ENCODE measurements around the gene GPS1. TPM values are rescaled to one million over a fixed set of nuclear protein-coding genes. Genes with fewer than 3 reads are reported as not detected.

The GPS1 gene
- polyA plus RNA-seq, 1 of the 3 experiments (the other 2 are of a cell fraction) = 264 TPM

DNA sequence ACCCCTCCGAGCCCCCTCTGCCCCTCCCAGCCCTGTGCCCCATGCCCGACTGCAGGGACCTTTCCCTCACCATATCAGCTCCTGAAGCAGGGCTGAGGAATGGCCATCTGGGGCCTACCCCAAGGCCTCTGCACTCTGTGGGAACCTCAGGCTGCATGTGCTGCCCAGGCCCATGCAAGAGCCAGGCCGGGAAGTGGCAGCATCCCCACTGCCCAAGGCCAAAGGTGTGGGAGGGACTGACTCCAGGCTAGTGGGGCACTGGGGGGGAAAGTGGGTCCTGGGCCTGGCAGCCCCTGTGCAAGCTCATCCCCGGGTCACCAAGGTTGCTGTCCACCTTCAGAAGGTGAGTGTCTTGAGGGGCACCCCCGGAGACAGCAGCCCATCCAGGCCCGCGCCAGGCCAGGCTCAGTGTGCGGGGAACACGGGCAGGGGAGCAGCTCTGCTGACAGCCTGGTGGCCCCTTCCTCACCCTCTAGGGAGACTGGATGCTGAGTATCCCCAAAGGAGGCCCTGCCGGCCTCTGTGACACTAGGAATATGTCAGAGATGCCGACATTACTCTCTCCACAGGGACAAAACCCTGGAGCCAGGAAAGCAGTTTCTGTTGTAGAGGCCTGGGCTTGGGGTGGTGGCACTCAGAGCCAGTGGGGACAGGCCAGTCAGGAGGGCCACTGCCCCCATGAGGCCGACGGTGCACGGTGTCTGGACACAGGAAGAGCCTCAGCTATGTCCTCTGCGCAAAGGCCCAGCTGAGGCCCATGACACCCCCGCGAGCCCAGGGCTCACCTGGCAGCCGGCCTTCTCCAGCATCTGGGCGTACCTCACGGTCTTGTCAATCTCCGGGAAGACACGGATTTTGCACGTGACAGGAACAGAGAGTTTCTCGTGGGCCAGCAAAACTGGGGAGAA, 10.6 kb downstream of the GPS1 start:
- peaks cover 32% of the 10 kb centered on the region for H3F3A ChIP-seq (replicated peaks; ENCODE audit: insufficient read depth)
- ChIA-PET CTCF (interaction anchor here (1.4 to 8.0 kb wide), 3 partner anchors 20 to 32 kb away, joined by 3 to 47 read pairs (median 27); partner anchors contain the start of genes DCXR and RAC3), POLR2A (interaction anchor here (0.8 kb wide), 1 partner anchor 10 kb away, joined by 3 read pairs; no protein-coding TSS in a partner anchor)
- no peak overlapping the region for H3K27ac ChIP-seq (ENCODE audit: low read depth in 2 of 2, low read length in 1 of 2)
- TF ChIP-seq FOXJ3 (CRISPR knock-in tag; IDR thresholded peaks at IDR 0.05) = no peak
- TF ChIP-seq, protein P1, sequence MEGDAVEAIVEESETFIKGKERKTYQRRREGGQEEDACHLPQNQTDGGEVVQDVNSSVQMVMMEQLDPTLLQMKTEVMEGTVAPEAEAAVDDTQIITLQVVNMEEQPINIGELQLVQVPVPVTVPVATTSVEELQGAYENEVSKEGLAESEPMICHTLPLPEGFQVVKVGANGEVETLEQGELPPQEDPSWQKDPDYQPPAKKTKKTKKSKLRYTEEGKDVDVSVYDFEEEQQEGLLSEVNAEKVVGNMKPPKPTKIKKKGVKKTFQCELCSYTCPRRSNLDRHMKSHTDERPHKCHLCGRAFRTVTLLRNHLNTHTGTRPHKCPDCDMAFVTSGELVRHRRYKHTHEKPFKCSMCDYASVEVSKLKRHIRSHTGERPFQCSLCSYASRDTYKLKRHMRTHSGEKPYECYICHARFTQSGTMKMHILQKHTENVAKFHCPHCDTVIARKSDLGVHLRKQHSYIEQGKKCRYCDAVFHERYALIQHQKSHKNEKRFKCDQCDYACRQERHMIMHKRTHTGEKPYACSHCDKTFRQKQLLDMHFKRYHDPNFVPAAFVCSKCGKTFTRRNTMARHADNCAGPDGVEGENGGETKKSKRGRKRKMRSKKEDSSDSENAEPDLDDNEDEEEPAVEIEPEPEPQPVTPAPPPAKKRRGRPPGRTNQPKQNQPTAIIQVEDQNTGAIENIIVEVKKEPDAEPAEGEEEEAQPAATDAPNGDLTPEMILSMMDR (IDR thresholded peaks at IDR 0.05) = 0 out of 2 replicates have a peak, but pooled peaks have one; percentile 19
- H3K9me2 ChIP-seq = no peaks in the 10 kb centered on the region
- no peaks in the 10 kb centered on the region for H3K9me3 ChIP-seq
- peaks cover 26% of the 10 kb centered on the region for H3K79me2 ChIP-seq (ENCODE audit: insufficient read depth)
- no peak overlapping the region for H3K4me2 ChIP-seq
- WGBS (ENCODE audit: low lambda C conversion rate) = 92% methylated on average over 18 of the region's 24 CpGs
- H3K27me3 ChIP-seq (ENCODE audit: insufficient read depth) = no peaks in the 10 kb centered on the region
- DNase-seq = no peak
- H3K9ac ChIP-seq = no peak overlapping the region
- H3K36me3 ChIP-seq (replicated peaks in 1 of 2; ENCODE audit: control insufficient read depth in 1 of 2, insufficient read depth in 2 of 2, low read length in 1 of 2) = peaks cover 22 to 68% of the 10 kb centered on the region in 2 experiments
- peaks cover 12 to 26% of the 10 kb centered on the region in 2 experiments; a peak in 2 of 4 replicates for H3K4me1 ChIP-seq (ENCODE audit: control insufficient read depth in 1 of 2, insufficient read depth in 2 of 2, low read depth in 1 of 2, low read length in 1 of 2)
- no peak overlapping the region for H3K4me3 ChIP-seq (ENCODE audit: low read depth in 2 of 2, low read length in 1 of 2)
- H2AFZ ChIP-seq (ENCODE audit: low read depth) = no peak overlapping the region
- H4K20me1 ChIP-seq (ENCODE audit: insufficient read depth) = no peaks in the 10 kb centered on the region

DNA sequence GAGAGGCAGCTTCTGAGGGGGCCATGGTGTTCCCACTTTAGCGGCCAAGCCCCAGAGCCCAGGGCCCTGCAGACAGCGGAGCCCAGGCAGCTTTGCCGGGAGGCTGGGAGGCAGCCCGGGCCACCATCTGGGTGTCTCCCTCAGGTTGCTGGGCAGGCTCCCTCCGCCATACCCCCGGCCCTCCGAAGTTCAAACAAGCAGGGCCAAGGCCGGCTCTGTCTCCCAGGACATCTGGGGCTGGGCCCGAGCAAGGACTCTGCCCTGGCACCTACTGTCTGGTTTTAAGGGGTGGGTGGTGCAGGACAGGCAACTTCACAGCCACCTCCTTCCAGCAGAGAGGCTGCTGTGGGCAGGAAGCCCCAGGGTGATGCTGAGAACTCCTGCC, 11.3 kb downstream of the GPS1 start:
- Histone ChIP-seq H3F3A (replicated peaks; ENCODE audit: insufficient read depth) (peaks cover 26% of the 10 kb centered on the region), H3K9ac (no peak overlapping the region), H3K9me2 (no peaks in the 10 kb centered on the region), H3K4me2 (no peak overlapping the region), H3K36me3 (replicated peaks in 1 of 2; ENCODE audit: control insufficient read depth in 1 of 2, insufficient read depth in 2 of 2, low read length in 1 of 2) (peaks cover 17 to 61% of the 10 kb centered on the region in 2 experiments), H3K4me3 (ENCODE audit: low read depth in 2 of 2, low read length in 1 of 2) (no peak overlapping the region), H4K20me1 (ENCODE audit: insufficient read depth) (no peaks in the 10 kb centered on the region), H3K9me3 (no peaks in the 10 kb centered on the region), H3K27me3 (ENCODE audit: insufficient read depth) (no peaks in the 10 kb centered on the region), H3K4me1 (ENCODE audit: control insufficient read depth in 1 of 2, insufficient read depth in 2 of 2, low read depth in 1 of 2, low read length in 1 of 2) (peaks cover 12 to 26% of the 10 kb centered on the region in 2 experiments; a peak in 2 of 4 replicates), H2AFZ (ENCODE audit: low read depth) (no peak overlapping the region), H3K79me2 (ENCODE audit: insufficient read depth) (peaks cover 26% of the 10 kb centered on the region), H3K27ac (ENCODE audit: low read depth in 2 of 2, low read length in 1 of 2) (no peak overlapping the region)
- POLR2A ChIA-PET = interaction anchor here (0.8 to 1.3 kb wide), 2 partner anchors 8 to 9 kb away, joined by 3 to 4 read pairs; no protein-coding TSS in a partner anchor
- WGBS (ENCODE audit: low lambda C conversion rate) = 98% methylated on average over 5 of the region's 9 CpGs
- TF ChIP-seq, protein P2, sequence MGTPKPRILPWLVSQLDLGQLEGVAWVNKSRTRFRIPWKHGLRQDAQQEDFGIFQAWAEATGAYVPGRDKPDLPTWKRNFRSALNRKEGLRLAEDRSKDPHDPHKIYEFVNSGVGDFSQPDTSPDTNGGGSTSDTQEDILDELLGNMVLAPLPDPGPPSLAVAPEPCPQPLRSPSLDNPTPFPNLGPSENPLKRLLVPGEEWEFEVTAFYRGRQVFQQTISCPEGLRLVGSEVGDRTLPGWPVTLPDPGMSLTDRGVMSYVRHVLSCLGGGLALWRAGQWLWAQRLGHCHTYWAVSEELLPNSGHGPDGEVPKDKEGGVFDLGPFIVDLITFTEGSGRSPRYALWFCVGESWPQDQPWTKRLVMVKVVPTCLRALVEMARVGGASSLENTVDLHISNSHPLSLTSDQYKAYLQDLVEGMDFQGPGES (IDR thresholded peaks at IDR 0.05; ENCODE audit: low read depth, low read length) = no peak
- CTCF ChIA-PET = interaction anchor here (1.4 to 8.0 kb wide), 4 partner anchors 19 to 42 kb away, joined by 3 to 47 read pairs (median 16); partner anchors contain the start of genes DCXR and RAC3
- DNase-seq = no peak

All from SK-N-SH (cell line).